Loucy (cell line): ENCODE results near the gene CTCFL.
A peak's percentile ranks its signal among the peaks of the same experiment; 100 is the strongest.

ENCODE experiments used
- CTCF ChIP-seq: fragments of 200-600 bp; sonication (generic); conservative IDR thresholded peaks from 2 replicates; pipeline ENCODE4 v1.5.1; 2014; ENCODE audit warnings: mild to moderate bottlenecking, antibody characterized with exemption, low read length
- EZH2phosphoT487 ChIP-seq: fragments of 200-600 bp; IDR thresholded peaks from 2 replicates; pipeline ENCODE4 v1.6.1; 2018; ENCODE audit warnings: antibody characterized with exemption, mild to moderate bottlenecking, moderate library complexity, borderline replicate concordance

- TF ChIP-seq CTCF (peak; percentile 68), EZH2phosphoT487 (no peak)
Measured at GRCh38 chr20:57465943-57466342, 59.0 kb downstream of the CTCFL start.
